Type B pancreatic cell (in vitro differentiated cells): ENCODE data around the gene FHOD1. TPM values are rescaled to one million over a fixed set of nuclear protein-coding genes. Genes with fewer than 3 reads are reported as not detected.

ENCODE experiments used
- DNase-seq: peaks from one replicate; pipeline ENCODE4 v3.0.0; 2021; ENCODE audit warnings: mixed read lengths; ENCODE audit not compliant: unreplicated experiment; ENCODE audit errors: extremely low spot score
- H3K27ac Mint-ChIP-seq: 2 replicates; pipeline ENCODE4 v1.8.0; 2021; ENCODE audit warnings: mild to moderate bottlenecking, mixed read lengths
- H3K27me3 Mint-ChIP-seq: 2 replicates; pipeline ENCODE4 v1.8.0; 2021; ENCODE audit warnings: mixed read lengths
- H3K36me3 Mint-ChIP-seq: 2 replicates; pipeline ENCODE4 v1.8.0; 2021; ENCODE audit warnings: mixed read lengths
- H3K4me1 Mint-ChIP-seq: one replicate; pipeline ENCODE4 v1.8.0; 2021; ENCODE audit warnings: mixed read lengths; ENCODE audit not compliant: unreplicated experiment
- H3K4me3 Mint-ChIP-seq: 2 replicates; pipeline ENCODE4 v1.8.0; 2021; ENCODE audit warnings: mild to moderate bottlenecking, mixed read lengths
- H3K9me3 Mint-ChIP-seq: 2 replicates; pipeline ENCODE4 v1.8.0; 2021; ENCODE audit warnings: mixed read lengths
- total RNA-seq: library from RNA; stranded (reverse); gene quantifications from 2 replicates; pipeline ENCODE4 v1.2.1, GENCODE V29; 2021; ENCODE audit warnings: low replicate concordance
- TF ChIP-seq, protein P1 (sequence below): fragments of 200-600 bp; sonication (generic); conservative IDR thresholded peaks from 2 replicates; pipeline ENCODE4 v1.5.0; 2021; ENCODE audit warnings: antibody characterized with exemption, mild to moderate bottlenecking

Gene FHOD1
- total RNA-seq, 1 donor from 2014 or later = 34.7 TPM

DNA sequence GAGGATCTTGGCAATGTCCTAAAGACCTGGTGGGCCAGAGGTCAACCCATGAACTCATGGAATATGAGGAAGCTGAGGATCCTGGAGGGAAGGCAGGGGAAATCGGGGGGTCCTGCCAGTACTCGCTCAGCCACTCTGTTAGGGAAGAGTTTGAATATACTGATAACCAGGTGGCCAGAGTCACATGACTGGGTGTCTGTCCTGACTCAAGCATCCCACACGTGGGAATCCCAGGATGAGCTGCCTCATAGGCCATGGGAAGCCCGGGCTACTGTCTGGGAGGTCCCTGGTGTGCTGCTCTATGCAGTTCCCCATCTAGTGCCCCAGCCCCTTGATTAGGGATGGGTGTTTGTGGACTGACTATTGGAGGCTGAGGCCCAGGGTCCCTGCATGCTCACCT is 59.0 kb downstream of the FHOD1 start:
- no peaks in the 10 kb centered on the region for H3K36me3 Mint-ChIP-seq
- H3K27ac Mint-ChIP-seq = no peak overlapping the region
- H3K9me3 Mint-ChIP-seq = no peaks in the 10 kb centered on the region
- TF ChIP-seq, protein P1, sequence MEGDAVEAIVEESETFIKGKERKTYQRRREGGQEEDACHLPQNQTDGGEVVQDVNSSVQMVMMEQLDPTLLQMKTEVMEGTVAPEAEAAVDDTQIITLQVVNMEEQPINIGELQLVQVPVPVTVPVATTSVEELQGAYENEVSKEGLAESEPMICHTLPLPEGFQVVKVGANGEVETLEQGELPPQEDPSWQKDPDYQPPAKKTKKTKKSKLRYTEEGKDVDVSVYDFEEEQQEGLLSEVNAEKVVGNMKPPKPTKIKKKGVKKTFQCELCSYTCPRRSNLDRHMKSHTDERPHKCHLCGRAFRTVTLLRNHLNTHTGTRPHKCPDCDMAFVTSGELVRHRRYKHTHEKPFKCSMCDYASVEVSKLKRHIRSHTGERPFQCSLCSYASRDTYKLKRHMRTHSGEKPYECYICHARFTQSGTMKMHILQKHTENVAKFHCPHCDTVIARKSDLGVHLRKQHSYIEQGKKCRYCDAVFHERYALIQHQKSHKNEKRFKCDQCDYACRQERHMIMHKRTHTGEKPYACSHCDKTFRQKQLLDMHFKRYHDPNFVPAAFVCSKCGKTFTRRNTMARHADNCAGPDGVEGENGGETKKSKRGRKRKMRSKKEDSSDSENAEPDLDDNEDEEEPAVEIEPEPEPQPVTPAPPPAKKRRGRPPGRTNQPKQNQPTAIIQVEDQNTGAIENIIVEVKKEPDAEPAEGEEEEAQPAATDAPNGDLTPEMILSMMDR = no peak
- H3K4me1 Mint-ChIP-seq = peaks cover 16% of the 10 kb centered on the region
- H3K4me3 Mint-ChIP-seq = no peak overlapping the region
- peaks cover 12% of the 10 kb centered on the region for H3K27me3 Mint-ChIP-seq
- no peak for DNase-seq

DNA sequence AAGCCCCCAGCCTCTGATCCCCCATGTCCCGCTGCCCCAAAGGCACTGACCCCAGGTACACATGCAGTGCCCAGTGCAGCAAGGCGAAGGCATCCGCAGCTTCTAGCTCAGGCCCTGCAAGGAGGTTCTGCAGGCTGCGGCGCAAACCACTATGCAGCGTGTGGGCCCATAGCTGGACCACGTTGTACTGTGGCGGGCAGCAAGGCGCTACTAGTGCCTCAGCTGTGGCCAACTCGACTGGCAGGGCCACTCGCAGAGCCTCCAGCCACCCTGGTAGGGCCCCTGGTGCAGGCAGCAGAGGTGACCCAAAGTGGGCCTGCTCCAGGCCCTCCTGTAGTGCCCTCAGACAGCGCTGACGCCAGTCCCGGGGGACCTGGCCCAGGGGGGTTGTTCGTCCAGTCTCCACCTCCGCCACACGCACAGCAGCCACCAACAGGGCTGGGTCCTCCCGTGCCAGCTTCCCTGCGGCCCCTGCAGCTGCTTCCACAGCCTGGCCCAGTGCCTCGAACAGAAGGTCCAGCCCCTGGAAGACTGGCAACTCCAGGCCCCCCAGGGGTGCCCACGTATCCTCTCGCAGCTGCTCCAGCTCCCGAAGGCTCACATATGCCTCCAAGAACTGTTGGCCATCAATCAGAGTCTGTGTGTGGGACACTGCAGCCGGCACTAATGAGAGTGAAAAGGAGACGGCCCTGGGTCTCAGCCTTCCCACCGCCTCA is 59.9 kb downstream of the FHOD1 start:
- Mint-ChIP-seq H3K4me3 (no peak overlapping the region), H3K36me3 (no peaks in the 10 kb centered on the region), H3K4me1 (peaks cover 10% of the 10 kb centered on the region), H3K27me3 (peaks cover 12% of the 10 kb centered on the region), H3K27ac (no peak overlapping the region), H3K9me3 (no peaks in the 10 kb centered on the region)
- DNase-seq = no peak
- TF ChIP-seq, protein P1 = no peak

DNA sequence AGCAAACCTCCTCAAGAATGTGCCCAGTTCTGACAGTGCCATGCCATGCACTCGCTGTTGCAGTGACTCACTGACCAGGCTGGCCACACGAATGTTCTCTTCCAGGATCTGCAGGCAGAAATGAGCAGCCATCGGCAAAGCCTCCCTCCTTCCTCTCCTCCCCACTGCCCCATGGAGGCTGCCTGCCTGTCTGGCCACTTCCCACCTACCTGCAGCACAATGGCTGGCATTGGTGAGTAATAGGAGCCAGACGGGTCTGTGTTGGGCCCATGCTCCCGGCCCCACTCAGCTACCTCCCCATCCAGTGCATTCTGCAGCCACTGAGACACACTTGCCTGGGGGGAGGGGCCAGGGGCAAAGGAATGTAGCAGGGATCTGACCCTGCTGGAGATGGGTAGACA is 60.7 kb downstream of the FHOD1 start:
- no peaks in the 10 kb centered on the region for H3K9me3 Mint-ChIP-seq
- TF ChIP-seq, protein P1 = no peak
- peaks cover 12% of the 10 kb centered on the region for H3K27me3 Mint-ChIP-seq
- peaks cover 7% of the 10 kb centered on the region for H3K4me1 Mint-ChIP-seq
- DNase-seq = no peak
- no peak overlapping the region for H3K27ac Mint-ChIP-seq
- no peak overlapping the region for H3K4me3 Mint-ChIP-seq
- H3K36me3 Mint-ChIP-seq = no peaks in the 10 kb centered on the region

DNA sequence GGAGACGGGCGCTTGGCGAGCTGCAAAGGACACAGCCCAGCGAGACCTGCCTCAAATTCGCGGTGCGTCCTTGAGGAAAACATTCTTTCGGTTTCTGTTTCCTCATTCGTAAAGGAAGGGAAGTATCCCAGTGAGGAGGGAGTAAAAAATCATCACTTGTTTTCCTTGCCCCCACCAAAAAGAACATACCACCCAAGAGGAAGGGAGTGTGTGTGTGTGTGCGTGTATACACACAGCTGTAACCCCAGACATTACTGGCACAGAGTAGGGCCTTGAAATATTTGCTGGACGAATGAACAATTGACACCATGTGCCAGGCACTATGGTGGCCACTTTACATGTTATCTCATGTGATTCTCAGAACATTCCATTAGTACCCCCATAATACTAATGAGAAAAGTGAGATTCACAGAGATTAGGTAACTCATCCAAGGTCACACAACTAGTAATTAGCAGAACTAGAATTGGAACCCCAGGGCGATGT is 61.6 kb downstream of the FHOD1 start:
- H3K4me1 Mint-ChIP-seq = peaks cover 7% of the 10 kb centered on the region
- H3K4me3 Mint-ChIP-seq = peak overlapping the region; percentile 93
- TF ChIP-seq, protein P1 = peak; percentile 39
- peak overlapping the region; percentile 92 for H3K27ac Mint-ChIP-seq
- H3K36me3 Mint-ChIP-seq = no peaks in the 10 kb centered on the region
- H3K27me3 Mint-ChIP-seq = peaks cover 12% of the 10 kb centered on the region
- H3K9me3 Mint-ChIP-seq = no peaks in the 10 kb centered on the region
- DNase-seq = no peak

DNA sequence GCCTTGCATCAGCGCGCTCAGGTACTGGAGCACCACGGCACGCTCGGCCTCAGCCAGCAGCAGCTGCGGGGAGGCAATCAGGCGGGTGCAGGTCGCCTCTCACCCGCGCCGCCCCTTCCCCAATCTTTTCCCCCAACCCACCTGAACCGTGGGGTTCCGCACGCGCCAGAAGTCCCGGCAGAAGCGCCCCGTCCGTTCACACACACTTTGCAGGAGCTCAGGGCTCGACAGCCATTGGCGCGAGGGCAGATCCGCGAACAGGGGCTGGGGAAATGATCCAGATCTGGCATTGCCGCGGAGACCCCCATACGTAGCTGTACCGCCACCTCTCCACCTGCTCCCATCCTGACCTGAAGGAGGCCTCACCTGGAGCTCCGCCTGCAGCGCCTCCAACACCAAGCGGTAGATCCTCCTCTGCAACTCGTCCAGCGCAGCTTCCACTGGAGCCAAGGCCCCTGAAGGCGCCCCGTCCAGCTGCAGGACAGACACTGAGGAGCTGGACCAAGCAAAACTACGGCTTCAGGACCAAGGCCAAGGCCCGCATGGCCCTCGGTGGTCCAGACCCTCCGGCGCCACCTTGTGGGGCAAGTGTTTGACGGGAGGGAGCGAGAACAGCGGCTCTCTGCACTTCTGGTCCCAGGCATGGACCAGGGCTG is 62.2 kb downstream of the FHOD1 start:
- no peaks in the 10 kb centered on the region for H3K36me3 Mint-ChIP-seq
- peak; percentile 94 for DNase-seq
- H3K27ac Mint-ChIP-seq = peak overlapping the region; percentile 92
- peaks cover 7% of the 10 kb centered on the region for H3K4me1 Mint-ChIP-seq
- H3K27me3 Mint-ChIP-seq = peaks cover 12% of the 10 kb centered on the region
- TF ChIP-seq, protein P1 = peak; percentile 89
- no peaks in the 10 kb centered on the region for H3K9me3 Mint-ChIP-seq
- H3K4me3 Mint-ChIP-seq = peak overlapping the region; percentile 93
